SK-N-MC (cell line): ENCODE data around the gene SLFN14.

ENCODE experiments used
- EZH2 ChIP-seq: fragments of 200-600 bp; sonication (generic); IDR thresholded peaks from one replicate; pipeline ENCODE4 v1.6.1; 2017; ENCODE audit warnings: antibody characterized with exemption
- FOXP2 ChIP-seq: optimal IDR thresholded peaks from 2 replicates; pipeline ENCODE3; 2011; ENCODE audit warnings: mild to moderate bottlenecking, moderate library complexity; ENCODE audit not compliant: insufficient read depth; ENCODE audit errors: extremely low read length, control extremely low read depth
- POLR2AphosphoS5 ChIP-seq: IDR thresholded peaks from 2 replicates; pipeline ENCODE4 v1.6.1; 2012; ENCODE audit warnings: mild to moderate bottlenecking, low read depth, low read length, borderline replicate concordance

GRCh38 chr17:35519906-35520442, 40.6 kb downstream of the SLFN14 start:
- TF ChIP-seq POLR2AphosphoS5: no peak
- TF ChIP-seq EZH2: no peak
- no peak for TF ChIP-seq FOXP2
